H9 (cell line): ENCODE data around the gene RASGRF2. TPM values are rescaled to one million over a fixed set of nuclear protein-coding genes. Genes with fewer than 3 reads are reported as not detected.

Experiments
- DNase-seq: peaks from one replicate; pipeline ENCODE4 v3.0.0-alpha.2; 2017
- H2AFZ ChIP-seq: one replicate; pipeline ENCODE4 v1.6.1; 2013; ENCODE audit warnings: mild to moderate bottlenecking, low read length, control low read depth, moderate library complexity
- H2AK5ac ChIP-seq: 2 replicates; pipeline ENCODE4 v1.6.1; 2013; ENCODE audit warnings: low read length, control low read depth, mixed read lengths; ENCODE audit not compliant: insufficient read length
- H2BK120ac ChIP-seq: one replicate; pipeline ENCODE4 v1.6.1; 2013; ENCODE audit warnings: low read depth, mild to moderate bottlenecking, low read length, control low read depth, inconsistent platforms; ENCODE audit not compliant: poor library complexity, severe bottlenecking
- H2BK12ac ChIP-seq: 2 replicates; pipeline ENCODE4 v1.6.1; 2013; ENCODE audit warnings: low read length, control low read depth, mixed read lengths, low read depth; ENCODE audit not compliant: insufficient read length
- H2BK15ac ChIP-seq: 2 replicates; pipeline ENCODE4 v1.6.1; 2013; ENCODE audit warnings: low read depth, low read length, control low read depth
- H2BK20ac ChIP-seq: one replicate; pipeline ENCODE4 v1.6.1; 2013; ENCODE audit warnings: low read depth, mild to moderate bottlenecking, low read length, control low read depth, inconsistent platforms; ENCODE audit not compliant: poor library complexity, severe bottlenecking
- H2BK5ac ChIP-seq: 2 replicates; pipeline ENCODE4 v1.6.1; 2013; ENCODE audit warnings: low read length, control low read depth, mixed read lengths; ENCODE audit not compliant: insufficient read length
- H3K14ac ChIP-seq: 2 replicates; pipeline ENCODE4 v1.6.1; 2013; ENCODE audit warnings: low read length, control low read depth; ENCODE audit not compliant: insufficient read depth
- H3K18ac ChIP-seq: 2 replicates; pipeline ENCODE4 v1.6.1; 2013; ENCODE audit warnings: low read depth, mild to moderate bottlenecking, mixed read lengths, low read length, control low read depth; ENCODE audit not compliant: insufficient read length
- H3K23ac ChIP-seq: 2 replicates; pipeline ENCODE4 v1.6.1; 2013; ENCODE audit warnings: low read length, control low read depth, mixed read lengths, low read depth; ENCODE audit not compliant: insufficient read length
- H3K23me2 ChIP-seq: 2 replicates; pipeline ENCODE4 v1.6.1; 2013; ENCODE audit warnings: low read depth, mild to moderate bottlenecking, mixed read lengths, low read length, control low read depth; ENCODE audit not compliant: insufficient read length, poor library complexity, severe bottlenecking
- H3K27ac ChIP-seq: 2 replicates; pipeline ENCODE4 v1.5.1; 2013; ENCODE audit warnings: low read length, control low read depth, mixed read lengths, low read depth; ENCODE audit not compliant: insufficient read length
- H3K27me3 ChIP-seq: 2 replicates; pipeline ENCODE4 v1.6.1; 2013; ENCODE audit warnings: low read length, control low read depth, inconsistent platforms; ENCODE audit not compliant: insufficient read depth
- H3K4ac ChIP-seq: 2 replicates; pipeline ENCODE4 v1.6.1; 2013; ENCODE audit warnings: low read depth, mild to moderate bottlenecking, control low read depth, inconsistent platforms, low read length, moderate library complexity
- H3K4me1 ChIP-seq: 2 replicates; pipeline ENCODE4 v1.6.1; 2013; ENCODE audit warnings: low read length, control low read depth, inconsistent platforms; ENCODE audit not compliant: insufficient read depth
- H3K4me2 ChIP-seq: 2 replicates; pipeline ENCODE4 v1.6.1; 2013; ENCODE audit warnings: low read length, control low read depth, mixed read lengths; ENCODE audit not compliant: insufficient read length, insufficient read depth
- H3K56ac ChIP-seq: 2 replicates; pipeline ENCODE4 v1.6.1; 2013; ENCODE audit warnings: low read depth, mild to moderate bottlenecking, mixed read lengths, low read length, control low read depth; ENCODE audit not compliant: insufficient read length
- H3K79me1 ChIP-seq: 2 replicates; pipeline ENCODE4 v1.6.1; 2013; ENCODE audit warnings: low read depth, mild to moderate bottlenecking, moderate library complexity, low read length, control low read depth, inconsistent platforms; ENCODE audit not compliant: insufficient read depth, poor library complexity, severe bottlenecking
- H3K79me2 ChIP-seq: 2 replicates; pipeline ENCODE4 v1.6.1; 2013; ENCODE audit warnings: low read length, control low read depth, inconsistent platforms; ENCODE audit not compliant: insufficient read depth
- H3K9ac ChIP-seq: 2 replicates; pipeline ENCODE4 v1.6.1; 2013; ENCODE audit warnings: low read length, control low read depth, mixed read lengths; ENCODE audit not compliant: insufficient read length; ENCODE audit errors: extremely low read depth
- H3K9me3 ChIP-seq: one replicate; pipeline ENCODE4 v1.6.1; 2013; ENCODE audit warnings: low read depth, low read length, inconsistent platforms; ENCODE audit not compliant: control insufficient read depth
- H3T11ph ChIP-seq: one replicate; pipeline ENCODE4 v1.6.1; 2013; ENCODE audit warnings: mild to moderate bottlenecking, low read length, control low read depth, inconsistent platforms
- H4K20me1 ChIP-seq: one replicate; pipeline ENCODE4 v1.6.1; 2013; ENCODE audit not compliant: control insufficient read depth, insufficient read length, insufficient read depth
- H4K5ac ChIP-seq: 2 replicates; pipeline ENCODE4 v1.6.1; 2013; ENCODE audit warnings: low read depth, mild to moderate bottlenecking, mixed read lengths, low read length, control low read depth; ENCODE audit not compliant: insufficient read length
- H4K8ac ChIP-seq: replicated peaks from 2 replicates; pipeline ENCODE4 v1.6.1; 2013; ENCODE audit warnings: low read length, control low read depth, mixed read lengths, low read depth; ENCODE audit not compliant: insufficient read length
- H4K91ac ChIP-seq: 2 replicates; pipeline ENCODE4 v1.6.1; 2013; ENCODE audit warnings: low read depth, mild to moderate bottlenecking, moderate library complexity, mixed read lengths, low read length, control low read depth; ENCODE audit not compliant: insufficient read length
- H3K27ac Mint-ChIP-seq, 3 experiments: 2 replicates in 2 of 3; 3 replicates in 1 of 3; pipeline ENCODE4 v1.8.0; 2020 to 2021; ENCODE audit warnings: mixed read lengths in 3 of 3, mild to moderate bottlenecking in 1 of 3, moderate library complexity in 1 of 3
- H3K27me3 Mint-ChIP-seq: 2 replicates; pipeline ENCODE4 v1.8.0; 2021; ENCODE audit warnings: low read depth, mild to moderate bottlenecking, moderate library complexity, mixed read lengths
- H3K36me3 Mint-ChIP-seq, 3 experiments: 2 replicates in 2 of 3; 3 replicates in 1 of 3; pipeline ENCODE4 v1.8.0; 2020 to 2021; ENCODE audit warnings: low read depth in 3 of 3, mixed read lengths in 3 of 3; ENCODE audit not compliant: insufficient read depth in 1 of 3
- H3K4me1 Mint-ChIP-seq, 2 experiments: 2 replicates each; pipeline ENCODE4 v1.8.0; 2020; ENCODE audit warnings: mixed read lengths in 2 of 2
- H3K4me3 Mint-ChIP-seq, 2 experiments: 2 replicates in 1 of 2; 3 replicates in 1 of 2; pipeline ENCODE4 v1.8.0; 2020 to 2021; ENCODE audit warnings: mild to moderate bottlenecking in 2 of 2, mixed read lengths in 2 of 2, moderate library complexity in 1 of 2
- H3K9me3 Mint-ChIP-seq, 2 experiments: 2 replicates in 1 of 2; 3 replicates in 1 of 2; pipeline ENCODE4 v1.8.0; 2020; ENCODE audit warnings: mild to moderate bottlenecking in 2 of 2, mixed read lengths in 2 of 2, moderate library complexity in 1 of 2
- CTCF ChIP-seq: fragments of 200-600 bp; sonication (generic); conservative IDR thresholded peaks from 3 replicates; pipeline ENCODE4 v1.8.0; 2021; ENCODE audit warnings: antibody characterized with exemption, mild to moderate bottlenecking
- total RNA-seq: library from RNA; stranded (reverse); gene quantifications from 2 replicates; pipeline ENCODE4 v1.2.1, GENCODE V29; 2021

RASGRF2 gene
- total RNA-seq, 1 experiment from 2014 or later = 13.5 TPM

- no peak for TF ChIP-seq CTCF
- peaks cover 5% of the 10 kb centered on the region in 2 experiments for H3K4me1 Mint-ChIP-seq
- Histone ChIP-seq H4K91ac (no peak overlapping the region), H2BK120ac (no peak overlapping the region), H4K20me1 (no peaks in the 10 kb centered on the region), H2BK12ac (no peak overlapping the region), H3T11ph (no peak overlapping the region), H2BK15ac (no peak overlapping the region), H3K9ac (no peak overlapping the region), H3K23me2 (no peaks in the 10 kb centered on the region), H3K27me3 (no peaks in the 10 kb centered on the region), H2BK5ac (no peak overlapping the region), H3K79me1 (no peaks in the 10 kb centered on the region), H3K27ac (no peak overlapping the region), H3K18ac (no peak overlapping the region), H3K23ac (no peak overlapping the region), H3K56ac (no peak overlapping the region), H3K79me2 (peaks cover 2% of the 10 kb centered on the region; the same call in 1 of the 2 replicates), H3K14ac (no peak overlapping the region), H2BK20ac (no peak overlapping the region), H4K5ac (no peak overlapping the region), H4K8ac (no peak overlapping the region), H3K4me2 (no peak overlapping the region), H3K4me1 (peaks cover 4% of the 10 kb centered on the region; the same call in 1 of the 2 replicates), H3K4ac (no peak overlapping the region), H2AK5ac (no peak overlapping the region), H2AFZ (no peak overlapping the region), H3K9me3 (no peaks in the 10 kb centered on the region)
- no peak for DNase-seq
- H3K27me3 Mint-ChIP-seq = no peaks in the 10 kb centered on the region; the same call in 1 of the 2 replicates
- peaks cover 20 to 23% of the 10 kb centered on the region in 2 experiments for H3K9me3 Mint-ChIP-seq
- H3K36me3 Mint-ChIP-seq = peaks cover 23 to 31% (median 27%) of the 10 kb centered on the region in 3 experiments
- H3K27ac Mint-ChIP-seq = no peak overlapping the region
- H3K4me3 Mint-ChIP-seq = no peak overlapping the region
These were observed 304.9 kb downstream of the RASGRF2 start for GRCh38 chr5:81265101-81265500.
